Trophoblast cell (in vitro differentiated cells and primary cell): ENCODE measurements around the gene TRPM8.

Source experiments
- DNase-seq, 2 donors: peaks; one replicate each; pipeline ENCODE4 v3.0.0-alpha.2; 2016
- H2AFZ ChIP-seq: 2 replicates; pipeline ENCODE4 v1.6.1; 2013; ENCODE audit warnings: low read length, moderate library complexity, mild to moderate bottlenecking; ENCODE audit not compliant: insufficient read depth, poor library complexity
- H2AK5ac ChIP-seq: 2 replicates; pipeline ENCODE4 v1.6.1; 2013; ENCODE audit warnings: mild to moderate bottlenecking, low read length
- H2BK120ac ChIP-seq: 2 replicates; pipeline ENCODE4 v1.6.1; 2013; ENCODE audit warnings: low read length, mild to moderate bottlenecking, moderate library complexity; ENCODE audit not compliant: insufficient read depth, poor library complexity
- H2BK12ac ChIP-seq: 2 replicates; pipeline ENCODE4 v1.6.1; 2013; ENCODE audit warnings: mild to moderate bottlenecking, low read length, moderate library complexity
- H2BK5ac ChIP-seq: 2 replicates; pipeline ENCODE4 v1.6.1; 2013; ENCODE audit warnings: low read length, low read depth, moderate library complexity, mild to moderate bottlenecking; ENCODE audit not compliant: poor library complexity
- H3K14ac ChIP-seq: 2 replicates; pipeline ENCODE4 v1.6.1; 2013; ENCODE audit warnings: mild to moderate bottlenecking, low read length
- H3K18ac ChIP-seq: 2 replicates; pipeline ENCODE4 v1.6.1; 2013; ENCODE audit warnings: mild to moderate bottlenecking, low read length
- H3K23ac ChIP-seq: 2 replicates; pipeline ENCODE4 v1.6.1; 2013; ENCODE audit warnings: low read length
- H3K27ac ChIP-seq: 2 replicates; pipeline ENCODE4 v1.5.1; 2013; ENCODE audit warnings: low read depth, mild to moderate bottlenecking, inconsistent platforms, low read length, moderate library complexity
- H3K27me3 ChIP-seq: 2 replicates; pipeline ENCODE4 v1.6.1; 2013; ENCODE audit warnings: inconsistent platforms, mild to moderate bottlenecking, low read length, moderate library complexity; ENCODE audit not compliant: insufficient read depth
- H3K36me3 ChIP-seq, 2 experiments: 1 replicate in 1 of 2; 2 replicates in 1 of 2; pipeline ENCODE4 v1.6.1; 2013; ENCODE audit warnings: low read length in 2 of 2, mild to moderate bottlenecking in 2 of 2, moderate library complexity in 1 of 2; ENCODE audit not compliant: insufficient read depth in 2 of 2, control insufficient read depth in 1 of 2
- H3K4ac ChIP-seq: 2 replicates; pipeline ENCODE4 v1.6.1; 2013; ENCODE audit warnings: low read depth, mild to moderate bottlenecking, low read length, moderate library complexity
- H3K4me1 ChIP-seq, 2 experiments: 1 replicate in 1 of 2; 2 replicates in 1 of 2; pipeline ENCODE4 v1.6.1; 2013; ENCODE audit warnings: low read length in 2 of 2, mild to moderate bottlenecking in 2 of 2, moderate library complexity in 1 of 2; ENCODE audit not compliant: insufficient read depth in 2 of 2, control insufficient read depth in 1 of 2
- H3K4me2 ChIP-seq: 2 replicates; pipeline ENCODE4 v1.6.1; 2013; ENCODE audit warnings: inconsistent platforms, mild to moderate bottlenecking, low read length, moderate library complexity
- H3K4me3 ChIP-seq: 2 replicates; pipeline ENCODE4 v1.5.1; 2013; ENCODE audit warnings: mild to moderate bottlenecking, low read depth, low read length, inconsistent platforms
- H3K79me1 ChIP-seq: one replicate; pipeline ENCODE4 v1.6.1; 2013; ENCODE audit warnings: low read length
- H3K79me2 ChIP-seq: 2 replicates; pipeline ENCODE4 v1.6.1; 2013; ENCODE audit warnings: low read length, mild to moderate bottlenecking; ENCODE audit not compliant: control insufficient read depth, insufficient read depth, poor library complexity
- H3K9ac ChIP-seq: 2 replicates; pipeline ENCODE4 v1.6.1; 2013; ENCODE audit warnings: mild to moderate bottlenecking, low read length
- H3K9me3 ChIP-seq: 2 replicates; pipeline ENCODE4 v1.6.1; 2013; ENCODE audit warnings: low read depth, mild to moderate bottlenecking, control low read depth, inconsistent platforms, low read length; ENCODE audit not compliant: insufficient read depth
- H4K12ac ChIP-seq: 2 replicates; pipeline ENCODE4 v1.6.1; 2013; ENCODE audit warnings: low read depth, mild to moderate bottlenecking, low read length, moderate library complexity
- H4K8ac ChIP-seq: 2 replicates; pipeline ENCODE4 v1.6.1; 2013; ENCODE audit warnings: low read depth, mild to moderate bottlenecking, low read length, moderate library complexity
- H4K91ac ChIP-seq: one replicate; pipeline ENCODE4 v1.6.1; 2013; ENCODE audit warnings: low read depth, mild to moderate bottlenecking, low read length, moderate library complexity
- WGBS: extraction: QIAGEN DNeasy Blood & Tissue Kit; methylation state at CpG from one replicate; pipeline ENCODE4 v1.1.7; 2013; ENCODE audit warnings: missing lambda C conversion rate; ENCODE audit not compliant: insufficient read length, insufficient coverage; ENCODE audit errors: extremely low coverage; 5-methylcytosine and 5-hydroxymethylcytosine counted together

TRPM8 gene

DNA sequence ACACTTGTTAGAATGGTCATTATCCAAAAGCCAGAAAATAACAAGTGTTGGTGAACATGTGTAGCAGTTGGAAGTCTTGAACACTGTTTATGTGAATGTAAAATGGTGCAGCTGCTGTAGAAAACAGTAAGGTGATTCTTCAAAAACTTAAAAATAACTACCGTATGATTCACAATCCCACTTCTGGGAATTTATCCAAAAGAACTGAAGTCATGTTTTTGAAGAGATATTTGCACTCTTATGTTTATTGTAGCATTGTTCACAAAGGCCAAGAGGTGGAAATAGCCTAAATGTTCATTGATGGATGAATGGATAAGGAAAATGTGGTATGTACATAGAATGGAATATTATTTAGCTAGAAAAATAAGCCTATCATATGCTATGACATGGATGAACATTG, 127.0 kb downstream of the TRPM8 start:
- Histone ChIP-seq H3K27ac (no peak overlapping the region), H2BK120ac (no peak overlapping the region), H3K4me3 (no peak overlapping the region), H3K18ac (no peak overlapping the region), H3K4me1 (no peaks in the 10 kb centered on the region), H3K79me2 (no peaks in the 10 kb centered on the region), H3K4ac (no peak overlapping the region), H3K14ac (no peak overlapping the region), H2BK5ac (no peak overlapping the region), H2AFZ (no peak overlapping the region), H3K23ac (no peak overlapping the region), H3K9ac (no peak overlapping the region), H3K27me3 (no peaks in the 10 kb centered on the region), H4K91ac (no peak overlapping the region), H3K4me2 (no peak overlapping the region), H3K36me3 (no peaks in the 10 kb centered on the region), H3K9me3 (no peaks in the 10 kb centered on the region), H3K79me1 (no peaks in the 10 kb centered on the region), H2AK5ac (no peak overlapping the region), H2BK12ac (no peak overlapping the region), H4K12ac (no peak overlapping the region), H4K8ac (no peak overlapping the region)
- DNase-seq = no peak
- WGBS = no CpG with 5 or more reads among the region's 1 CpG

DNA sequence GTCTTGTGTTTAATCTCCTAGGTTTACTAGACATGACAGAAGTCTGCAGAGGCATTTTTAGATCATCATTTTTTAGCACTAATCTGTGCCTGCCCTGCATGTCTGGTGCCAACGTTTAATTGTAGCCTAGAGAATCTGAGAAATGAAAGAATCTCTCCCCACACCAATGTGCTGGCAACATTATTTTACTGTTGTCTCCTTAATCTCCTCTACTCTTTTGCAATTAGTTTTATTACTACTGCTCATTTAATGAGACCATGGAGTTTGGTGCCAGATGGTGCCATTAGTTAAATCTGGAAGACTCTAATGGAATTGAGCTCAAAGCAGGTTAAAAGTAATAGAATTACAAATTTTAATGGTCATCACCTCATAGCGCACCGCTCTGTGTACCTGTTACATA, 129.3 kb downstream of the TRPM8 start:
- Histone ChIP-seq H3K79me1 (no peaks in the 10 kb centered on the region), H3K23ac (no peak overlapping the region), H4K8ac (no peak overlapping the region), H3K4me1 (no peaks in the 10 kb centered on the region), H2BK120ac (no peak overlapping the region), H3K14ac (no peak overlapping the region), H3K27me3 (no peaks in the 10 kb centered on the region), H2AK5ac (no peak overlapping the region), H3K9ac (no peak overlapping the region), H4K91ac (no peak overlapping the region), H4K12ac (no peak overlapping the region), H3K36me3 (no peaks in the 10 kb centered on the region), H2AFZ (no peak overlapping the region), H3K79me2 (no peaks in the 10 kb centered on the region), H2BK12ac (no peak overlapping the region), H2BK5ac (no peak overlapping the region), H3K18ac (no peak overlapping the region), H3K4me3 (no peak overlapping the region), H3K27ac (no peak overlapping the region), H3K9me3 (no peaks in the 10 kb centered on the region), H3K4ac (no peak overlapping the region), H3K4me2 (no peak overlapping the region)
- WGBS = no CpG with 5 or more reads among the region's 3 CpGs
- no peak for DNase-seq

DNA sequence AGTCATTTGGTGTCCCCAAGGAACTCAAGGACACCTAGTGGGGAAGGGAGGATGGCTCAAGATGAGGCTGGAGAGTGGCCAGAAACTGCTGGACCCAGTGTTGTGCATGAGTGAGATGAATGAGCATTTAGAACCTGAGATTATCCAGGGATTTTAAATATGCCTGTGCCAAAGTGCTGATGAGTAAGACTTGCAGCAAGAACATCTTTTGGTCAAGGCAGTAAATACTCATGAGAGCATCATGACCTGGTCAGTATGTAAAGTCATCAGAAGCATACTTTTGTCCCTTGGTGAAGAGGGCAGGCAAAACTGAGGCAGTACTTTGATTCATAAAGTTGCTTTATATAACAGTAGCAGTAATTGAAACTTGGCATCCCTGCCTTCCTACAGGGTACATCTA, 130.2 kb downstream of the TRPM8 start:
- no peak overlapping the region for H4K91ac ChIP-seq
- H2AK5ac ChIP-seq = no peak overlapping the region
- no peak overlapping the region for H2AFZ ChIP-seq
- H4K8ac ChIP-seq = no peak overlapping the region
- H2BK120ac ChIP-seq = no peak overlapping the region
- H3K23ac ChIP-seq = no peak overlapping the region
- H3K79me1 ChIP-seq = no peaks in the 10 kb centered on the region
- H3K4ac ChIP-seq = no peak overlapping the region
- H3K36me3 ChIP-seq = no peaks in the 10 kb centered on the region
- H4K12ac ChIP-seq = no peak overlapping the region
- no peak overlapping the region for H2BK12ac ChIP-seq
- no peak overlapping the region for H2BK5ac ChIP-seq
- no peaks in the 10 kb centered on the region for H3K4me1 ChIP-seq
- H3K18ac ChIP-seq = no peak overlapping the region
- no peak overlapping the region for H3K4me2 ChIP-seq
- no peak overlapping the region for H3K14ac ChIP-seq
- no peak overlapping the region for H3K27ac ChIP-seq
- H3K9me3 ChIP-seq = no peaks in the 10 kb centered on the region
- no peak overlapping the region for H3K4me3 ChIP-seq
- no peak overlapping the region for H3K9ac ChIP-seq
- no peak for DNase-seq
- no peaks in the 10 kb centered on the region for H3K79me2 ChIP-seq
- H3K27me3 ChIP-seq = no peaks in the 10 kb centered on the region

DNA sequence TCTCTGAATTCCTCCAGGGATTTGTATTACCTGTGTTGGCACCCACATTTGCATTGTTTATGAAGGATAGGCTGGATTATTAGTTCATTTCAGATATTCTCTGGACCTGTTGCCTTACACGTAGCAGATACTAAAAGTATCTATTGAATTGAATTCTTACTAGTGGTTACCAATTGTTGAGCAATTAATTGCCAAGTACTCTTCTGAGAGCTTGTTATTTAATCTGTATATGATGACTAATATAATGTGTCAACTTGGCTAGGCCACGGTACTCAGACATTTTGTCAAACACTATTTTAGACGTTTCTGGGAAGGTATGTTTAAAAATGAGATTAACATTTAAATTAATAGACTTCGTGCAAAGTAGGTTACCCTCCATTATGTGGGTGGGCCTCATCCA, 130.9 kb downstream of the TRPM8 start:
- Histone ChIP-seq H4K91ac (no peak overlapping the region), H3K4me1 (no peaks in the 10 kb centered on the region), H3K27ac (no peak overlapping the region), H3K79me1 (no peaks in the 10 kb centered on the region), H3K4ac (no peak overlapping the region), H2BK5ac (no peak overlapping the region), H3K4me3 (no peak overlapping the region), H3K4me2 (no peak overlapping the region), H3K18ac (no peak overlapping the region), H2BK120ac (no peak overlapping the region), H3K9ac (no peak overlapping the region), H3K23ac (no peak overlapping the region), H3K79me2 (no peaks in the 10 kb centered on the region), H4K8ac (no peak overlapping the region), H3K27me3 (no peaks in the 10 kb centered on the region), H3K36me3 (no peaks in the 10 kb centered on the region), H2BK12ac (no peak overlapping the region), H4K12ac (no peak overlapping the region), H3K14ac (no peak overlapping the region), H2AFZ (no peak overlapping the region), H2AK5ac (no peak overlapping the region), H3K9me3 (no peaks in the 10 kb centered on the region)
- no CpG with 5 or more reads among the region's 4 CpGs for WGBS
- DNase-seq = no peak
